ENCODE measurements around the gene SYTL2.
"Not testable (repeated sequence)": the region's sequence is repeated elsewhere in the genome, so short reads cannot be mapped to it uniquely, and the experiment has no call there.

SYTL2 gene

GRCh38 chr11:85795712-85796487 is 15.0 kb downstream of the SYTL2 start:
- no peak for DNase-seq

- no peak for DNase-seq
Observed at GRCh38 chr11:85791409-85791990, 19.4 kb downstream of the SYTL2 start.

DNA sequence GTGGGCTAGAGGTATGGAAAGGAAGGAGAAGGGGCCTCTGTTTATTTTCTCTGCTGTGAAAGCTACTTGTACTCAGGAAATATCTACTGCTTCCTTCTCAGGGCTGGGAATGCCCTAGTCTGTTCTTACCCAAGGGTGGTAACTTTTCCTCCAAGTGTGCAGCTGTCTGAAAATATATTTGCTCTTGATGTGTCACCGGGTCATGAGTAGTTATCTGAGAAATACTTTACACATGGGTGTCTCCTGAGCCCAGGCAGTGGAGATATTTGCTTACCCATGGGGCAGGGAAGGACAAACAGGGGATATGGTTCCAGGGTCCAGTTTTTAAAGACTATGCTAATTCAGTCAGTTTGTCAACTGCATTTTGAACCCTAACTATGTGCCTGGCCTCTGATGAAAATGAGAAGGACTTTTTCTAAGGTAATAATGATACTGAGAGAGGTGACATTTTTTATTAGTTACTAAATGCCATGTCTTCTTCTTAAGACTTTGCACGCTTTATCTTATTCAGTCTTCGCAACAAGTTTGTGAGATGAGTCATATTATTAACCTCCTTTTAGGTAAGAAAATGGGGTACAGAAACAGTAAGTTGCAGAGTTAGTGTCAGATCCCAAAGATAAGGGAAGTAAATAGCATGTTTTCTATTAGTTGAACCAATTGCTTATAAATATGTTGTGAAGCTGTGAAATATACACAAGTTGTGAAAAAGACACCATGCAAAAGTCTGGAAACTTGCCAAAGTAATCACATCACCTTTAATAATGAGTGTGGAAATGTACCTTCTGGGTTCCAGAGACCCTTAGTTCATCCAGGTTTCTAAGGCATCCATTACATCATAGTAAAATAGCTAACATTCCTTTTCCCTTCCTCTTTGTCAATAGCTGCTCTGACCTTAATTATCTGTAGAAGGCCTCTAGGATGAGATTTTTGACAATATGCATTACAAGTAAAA is 22.9 kb downstream of the SYTL2 start:
- DNase-seq, result no peak

DNA sequence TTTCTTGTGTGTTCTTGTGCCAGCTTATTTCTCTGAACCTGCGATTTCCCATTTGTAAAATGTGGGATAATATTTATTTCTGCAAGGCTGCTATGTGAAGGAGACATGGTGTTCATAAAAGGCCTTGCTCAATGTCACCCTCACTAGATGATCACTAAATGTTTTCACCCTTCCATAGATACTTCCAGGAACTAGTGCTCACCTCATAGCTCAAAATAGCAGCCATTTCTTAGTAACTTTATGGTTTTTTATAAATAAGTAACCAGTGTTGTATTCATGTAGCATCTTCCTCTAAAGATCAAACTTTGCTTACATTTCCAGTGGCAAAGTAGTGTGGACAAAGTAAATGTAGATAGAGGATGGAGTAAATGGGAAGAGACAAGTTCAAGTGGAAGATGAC is 23.8 kb downstream of the SYTL2 start:
- no peak for DNase-seq

DNA sequence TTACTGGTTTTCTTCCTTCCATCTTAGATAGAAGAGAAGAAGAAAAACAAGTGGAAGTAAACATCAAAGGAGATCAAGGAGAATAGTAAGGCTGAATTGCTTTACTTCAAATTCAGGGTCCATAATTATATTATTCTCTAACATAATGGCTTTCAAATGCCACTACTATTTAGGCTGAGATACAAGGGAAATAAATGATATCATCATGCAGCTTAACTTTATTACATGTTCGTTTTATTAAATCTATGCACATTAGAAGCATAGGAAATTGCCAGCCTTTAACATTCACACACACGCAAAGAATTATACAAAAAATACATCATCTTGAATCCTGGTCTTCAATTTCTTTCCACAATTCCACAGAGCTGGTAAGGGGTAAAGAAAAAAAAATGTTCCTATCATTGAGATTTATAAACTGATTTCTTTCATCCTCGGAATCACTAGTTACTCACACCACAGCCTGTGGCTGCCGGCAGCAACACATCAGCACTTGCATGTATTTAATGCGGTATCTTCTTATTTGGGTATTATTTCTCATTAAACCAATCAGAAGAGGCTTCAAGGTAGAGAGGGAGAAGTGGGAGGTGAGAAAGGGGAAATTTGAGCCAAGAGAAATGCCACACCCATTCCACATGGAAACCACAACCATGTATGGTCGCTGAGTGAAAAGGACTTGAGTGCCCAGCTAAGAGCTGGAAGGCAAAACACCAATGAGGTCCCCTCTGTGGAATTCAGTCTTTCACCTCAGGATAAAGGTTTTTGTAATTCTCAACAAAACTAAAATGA is 26.3 kb downstream of the SYTL2 start:
- DNase-seq, result no peak

DNA sequence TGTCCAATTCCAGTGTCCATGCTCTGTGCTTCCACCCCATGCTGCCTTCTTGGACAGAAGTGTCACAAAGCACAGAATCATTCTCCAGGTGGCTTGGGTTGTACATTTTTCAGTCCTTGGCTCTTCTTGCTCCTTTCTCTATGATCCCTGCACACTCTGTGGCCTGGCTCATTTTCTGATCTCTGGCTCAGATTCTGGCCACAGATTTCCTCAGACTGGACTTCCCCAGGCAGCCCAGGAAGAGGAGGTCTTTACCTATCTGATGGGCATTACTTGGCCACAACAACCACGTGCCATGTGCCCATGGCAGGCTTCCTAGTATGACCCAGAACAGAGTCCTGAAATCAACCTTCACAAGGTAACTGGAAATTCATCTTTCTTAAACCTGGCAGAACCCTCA is 27.2 kb downstream of the SYTL2 start:
- no peak for DNase-seq

DNA sequence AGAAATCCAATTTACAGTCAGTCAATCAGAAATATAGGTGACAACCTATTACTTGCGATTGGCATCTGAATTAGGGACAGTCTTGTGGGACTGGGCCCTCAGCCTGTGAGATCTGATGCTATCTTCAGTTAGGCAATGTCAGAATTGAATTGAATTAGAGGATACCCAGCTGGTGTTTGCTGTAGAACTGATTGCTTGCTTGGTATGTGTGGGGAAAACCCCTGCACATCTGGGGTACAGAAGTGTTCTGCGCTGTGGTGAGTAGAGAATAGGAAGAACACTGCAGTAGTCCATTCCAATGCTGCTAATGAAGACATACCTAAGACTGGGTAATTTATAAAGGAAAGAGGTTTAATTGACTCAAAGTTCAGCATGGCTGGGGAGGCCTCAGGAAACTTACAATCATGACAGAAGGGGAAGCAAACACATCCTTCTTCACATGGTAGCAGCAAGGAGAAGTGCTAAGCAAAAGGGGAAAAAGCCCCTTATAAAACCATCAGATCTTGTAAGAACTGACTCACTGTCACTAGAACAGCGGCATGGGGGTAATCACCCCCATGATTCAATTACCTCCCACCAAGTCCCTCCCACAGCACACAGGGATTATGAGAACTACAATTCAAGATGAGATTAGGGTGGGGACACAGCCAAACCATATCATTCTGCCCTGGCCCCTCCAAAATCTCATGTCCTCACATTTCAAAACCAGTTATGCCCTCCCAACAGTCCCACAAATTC is 30.0 kb downstream of the SYTL2 start:
- not testable (repeated sequence) for DNase-seq

GRCh38 chr11:85779956-85780640 is 30.8 kb downstream of the SYTL2 start:
- DNase-seq, result no peak

GRCh38 chr11:85777603-85777972 is 33.4 kb downstream of the SYTL2 start:
- not testable (repeated sequence) for DNase-seq

DNA sequence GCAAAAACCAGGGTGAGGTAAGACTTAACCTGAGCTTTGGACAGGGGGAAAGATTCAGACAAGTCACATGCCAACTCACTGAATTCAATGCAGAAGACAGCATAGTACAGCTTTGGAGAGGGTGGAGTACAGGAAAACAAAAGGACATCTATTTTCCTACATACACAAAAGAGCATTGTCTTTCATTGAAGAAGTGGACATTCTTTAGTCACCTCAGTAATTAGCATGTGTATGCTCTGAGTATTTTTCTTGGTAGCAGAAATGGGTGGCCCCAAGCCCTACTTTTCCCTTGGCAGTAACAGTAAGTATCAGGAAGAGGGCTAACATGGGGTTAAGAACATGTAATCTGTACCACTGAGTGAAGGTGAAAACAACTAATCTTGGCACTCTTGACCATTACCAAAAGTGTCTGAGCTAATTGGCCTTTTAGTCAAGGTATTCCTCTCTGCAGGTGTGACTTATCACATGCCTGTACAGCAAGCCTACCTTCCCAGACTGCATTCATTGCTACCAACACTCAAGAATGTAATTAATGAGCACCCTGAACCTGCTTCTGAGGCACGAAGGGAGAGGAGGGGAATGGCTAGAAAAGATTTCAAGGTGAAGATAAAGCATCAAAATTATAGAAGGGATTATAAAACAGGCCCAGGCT is 33.9 kb downstream of the SYTL2 start:
- DNase-seq, result no peak

DNA sequence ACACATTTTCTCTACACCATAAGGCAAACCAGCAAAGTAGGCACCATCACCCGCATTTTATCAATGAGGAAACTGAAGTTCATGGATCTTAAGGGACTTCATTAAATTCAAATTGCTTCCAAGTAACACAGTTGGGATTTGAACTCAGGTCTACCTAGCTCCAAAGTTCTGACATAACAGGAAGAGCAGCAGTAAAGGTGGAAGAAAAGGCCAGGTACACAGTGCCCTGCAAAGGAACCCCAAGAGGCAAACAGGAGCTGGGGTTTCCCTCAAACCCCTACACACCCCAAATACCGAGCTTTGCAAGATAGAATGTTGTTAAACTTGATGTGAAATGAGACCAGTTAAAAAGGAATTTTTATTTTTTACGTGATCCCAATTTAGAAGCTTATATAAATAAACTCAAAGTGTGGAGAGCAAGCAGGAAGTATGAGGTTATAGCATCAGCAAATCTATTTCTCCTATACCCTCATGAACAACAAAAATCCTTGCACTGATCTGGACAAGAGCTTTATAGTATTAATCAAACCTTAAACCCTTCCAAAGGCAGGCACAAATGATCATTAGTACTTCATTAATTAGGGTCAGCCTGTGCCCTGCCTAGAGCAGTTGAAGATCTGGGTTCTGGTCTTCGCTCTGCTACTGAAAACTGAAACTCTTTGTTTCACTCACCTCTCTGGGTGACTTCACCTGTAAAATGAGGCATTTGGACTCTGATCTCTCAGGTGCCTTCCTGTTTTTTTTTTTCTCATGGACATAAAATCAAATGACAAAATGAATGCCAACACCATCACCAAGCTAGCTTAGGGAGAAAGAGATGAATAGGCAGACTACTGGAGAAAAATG is 36.5 kb downstream of the SYTL2 start:
- no peak for DNase-seq

DNA sequence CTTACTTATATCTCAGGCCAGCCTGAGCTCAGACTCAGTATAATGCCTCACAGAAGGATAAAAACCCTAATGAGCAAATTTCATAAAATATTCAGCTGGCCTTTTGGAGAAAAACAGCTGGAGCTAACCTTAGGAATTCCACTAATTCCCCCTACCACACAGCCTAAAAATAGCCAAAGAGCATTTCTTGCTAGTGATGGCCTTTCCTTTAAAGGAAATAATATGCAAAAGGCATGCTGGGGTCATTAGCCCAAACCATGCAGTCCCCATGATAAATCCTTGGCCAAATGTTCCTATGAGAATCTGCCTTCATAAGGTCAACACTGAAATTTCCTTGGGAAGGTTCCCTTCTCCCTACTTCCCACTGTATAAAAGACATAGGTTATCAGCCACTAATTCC is 38.2 kb downstream of the SYTL2 start:
- no peak for DNase-seq

DNA sequence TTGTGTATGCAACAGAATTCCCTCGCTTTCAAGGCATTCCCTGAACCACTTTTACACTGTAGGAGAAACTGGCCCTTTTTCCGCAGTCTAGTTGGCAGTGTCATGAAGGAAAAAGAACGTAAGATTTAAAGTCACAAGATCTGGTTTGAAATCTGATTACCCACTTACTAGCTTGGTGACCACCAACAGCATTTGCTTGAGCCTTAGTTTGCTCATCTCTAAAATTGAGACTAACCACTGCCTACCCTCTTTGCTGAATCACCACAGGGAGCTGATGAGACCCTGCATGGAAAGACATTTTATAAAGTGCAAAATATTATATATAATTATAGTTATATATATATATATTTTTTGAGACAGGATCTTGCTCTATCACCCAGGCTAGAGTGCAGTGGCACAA is 39.4 kb downstream of the SYTL2 start:
- no peak for DNase-seq

DNA sequence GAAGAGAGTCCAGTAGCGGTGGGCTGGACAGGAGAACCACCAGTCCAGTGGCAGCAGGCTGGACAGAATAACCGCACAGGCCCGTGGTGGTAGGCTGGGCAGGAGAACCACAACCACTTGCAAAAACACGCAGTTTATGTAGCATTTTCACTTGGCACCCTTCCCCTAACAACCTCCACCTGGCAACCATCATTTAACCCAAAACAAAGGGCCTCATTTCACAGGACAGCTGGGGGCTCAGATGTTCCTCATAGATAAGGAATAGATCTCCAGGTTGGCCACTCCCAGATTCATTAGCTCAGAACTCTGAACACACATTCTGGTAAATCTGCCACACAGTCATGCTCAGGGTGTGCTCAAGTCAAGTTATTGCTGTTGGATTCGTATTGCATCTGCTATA is 41.2 kb downstream of the SYTL2 start:
- no peak for DNase-seq

- DNase-seq, result no peak
Observed at GRCh38 chr11:85768473-85769146, 42.3 kb downstream of the SYTL2 start.

DNA sequence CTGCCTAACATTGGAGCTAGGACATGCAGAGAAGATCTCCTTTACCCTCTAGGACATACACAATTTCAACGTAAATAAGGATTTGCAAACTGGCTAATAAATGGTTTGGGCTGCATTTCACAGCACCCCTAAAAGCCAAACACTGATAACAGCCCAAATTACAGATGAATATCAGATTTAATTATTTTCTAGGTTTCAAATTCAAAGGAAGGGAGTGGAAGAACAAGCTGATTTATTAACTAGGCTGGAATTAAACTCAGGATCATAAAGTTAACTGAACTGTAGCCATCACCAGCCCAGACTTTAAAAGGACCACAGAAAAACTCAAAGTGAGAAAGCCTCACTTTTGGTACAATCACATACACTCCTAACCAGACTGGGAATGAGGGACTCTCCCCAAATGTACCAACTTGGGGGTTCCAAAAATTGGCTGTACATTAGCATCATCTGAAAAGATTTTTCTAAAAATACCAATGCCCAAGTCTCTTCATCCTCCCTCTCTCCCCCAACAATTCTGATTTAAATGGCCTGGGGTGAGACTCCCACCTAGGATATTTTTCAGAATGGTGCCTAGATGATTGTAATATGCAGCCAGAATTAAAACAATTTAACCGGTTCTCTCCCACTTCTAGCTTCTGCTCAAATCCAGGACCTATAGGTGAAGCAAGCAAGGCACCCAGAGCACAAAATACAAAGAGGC is 43.5 kb downstream of the SYTL2 start:
- no peak for DNase-seq

DNA sequence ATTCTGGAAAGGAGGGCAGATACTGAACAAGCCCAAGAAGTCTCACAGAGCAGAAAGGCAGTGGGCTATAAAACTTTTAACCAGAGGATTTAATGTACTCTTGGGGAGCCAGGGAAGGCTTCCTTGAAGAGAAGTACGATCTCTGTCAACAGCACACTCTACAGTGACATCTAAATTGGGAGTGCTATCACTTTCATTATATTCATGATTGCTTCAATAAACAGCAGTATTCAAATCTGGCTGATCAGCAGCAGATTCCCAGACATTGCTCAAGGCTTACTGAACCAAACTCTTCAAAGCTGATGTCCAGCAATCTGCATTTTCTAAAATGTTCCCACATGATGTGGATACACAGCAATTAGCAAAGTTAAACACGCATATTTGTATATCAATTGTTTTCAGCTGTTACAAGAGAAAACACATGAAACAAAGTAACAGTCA is 44.2 kb downstream of the SYTL2 start:
- no peak for DNase-seq

DNA sequence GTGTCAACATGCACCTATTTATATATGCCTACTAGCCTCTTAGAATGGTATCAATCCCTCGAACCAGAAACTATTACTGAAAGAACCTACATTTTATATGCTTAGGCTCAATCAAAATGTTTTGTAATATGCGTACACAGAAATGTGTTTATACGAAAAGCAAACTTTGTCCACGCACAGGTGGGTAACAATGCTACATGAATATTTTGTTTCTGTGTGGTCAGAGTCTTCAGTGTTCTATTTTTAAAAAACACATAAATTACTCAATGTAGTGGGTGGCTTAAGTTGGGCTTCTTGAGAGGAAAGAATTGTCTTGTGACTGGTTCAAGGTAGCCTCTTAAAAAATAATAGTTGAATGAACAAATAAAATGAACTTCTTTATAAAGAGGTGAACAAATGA is 46.1 kb downstream of the SYTL2 start:
- no peak for DNase-seq

GRCh38 chr11:85762226-85762625 is 48.7 kb downstream of the SYTL2 start:
- DNase-seq, result no peak
